Measurements from ENCODE around the gene TES. TPM values are rescaled to one million over a fixed set of nuclear protein-coding genes. Genes with fewer than 3 reads are reported as not detected.

TES gene
- total RNA-seq, 1 donor, result 99.2 TPM

DNA sequence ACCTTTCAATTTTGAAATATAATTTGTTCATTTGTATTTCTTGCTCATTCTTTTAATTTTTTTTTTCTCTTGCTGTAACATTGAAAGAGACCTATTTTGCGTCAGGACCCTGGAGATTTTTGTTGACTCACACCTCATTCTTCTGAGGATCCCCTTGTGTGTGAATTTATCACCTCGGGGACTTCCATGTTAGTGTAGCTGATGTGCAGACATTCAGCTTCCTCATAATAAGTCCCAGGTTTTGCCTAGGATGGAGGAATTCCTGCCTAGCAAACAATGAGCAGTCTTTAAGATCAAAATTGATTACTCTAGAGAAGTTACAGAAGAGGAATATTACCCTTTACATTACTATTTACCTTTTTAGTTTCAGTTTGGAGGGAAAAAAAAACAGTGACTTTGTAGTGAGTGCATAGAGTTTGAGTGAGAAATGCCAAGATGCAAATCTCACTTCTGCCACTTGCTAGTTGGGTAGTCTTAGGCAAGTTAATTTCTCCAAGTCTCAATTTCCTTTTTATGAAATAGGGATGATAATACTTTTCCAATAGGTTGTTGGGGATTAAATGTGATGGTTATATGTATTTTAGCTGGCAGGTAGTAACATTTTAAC is 14.3 kb downstream of the TES start:
- Histone ChIP-seq H3K9me3 (ENCODE audit: low read depth, low read length) (no peaks in the 10 kb centered on the region), H2AFZ (ENCODE audit: low read length) (no peak overlapping the region), H3K4me2 (ENCODE audit: insufficient read depth, low read length) (peak overlapping the region; percentile 12), H4K20me1 (ENCODE audit: insufficient read depth, low read length) (no peaks in the 10 kb centered on the region), H3K4me1 (ENCODE audit: insufficient read depth, low read length) (peaks cover 43% of the 10 kb centered on the region), H3K4me3 (ENCODE audit: insufficient read depth, low read length) (no peak overlapping the region), H3K79me2 (ENCODE audit: insufficient read depth, low read length) (peaks cover 69% of the 10 kb centered on the region), H3K27ac (ENCODE audit: low read depth, low read length) (no peak overlapping the region), H3K27me3 (ENCODE audit: insufficient read depth, low read length) (no peaks in the 10 kb centered on the region), H3K36me3 (ENCODE audit: insufficient read depth, low read length) (no peaks in the 10 kb centered on the region)
- TF ChIP-seq, protein P1, sequence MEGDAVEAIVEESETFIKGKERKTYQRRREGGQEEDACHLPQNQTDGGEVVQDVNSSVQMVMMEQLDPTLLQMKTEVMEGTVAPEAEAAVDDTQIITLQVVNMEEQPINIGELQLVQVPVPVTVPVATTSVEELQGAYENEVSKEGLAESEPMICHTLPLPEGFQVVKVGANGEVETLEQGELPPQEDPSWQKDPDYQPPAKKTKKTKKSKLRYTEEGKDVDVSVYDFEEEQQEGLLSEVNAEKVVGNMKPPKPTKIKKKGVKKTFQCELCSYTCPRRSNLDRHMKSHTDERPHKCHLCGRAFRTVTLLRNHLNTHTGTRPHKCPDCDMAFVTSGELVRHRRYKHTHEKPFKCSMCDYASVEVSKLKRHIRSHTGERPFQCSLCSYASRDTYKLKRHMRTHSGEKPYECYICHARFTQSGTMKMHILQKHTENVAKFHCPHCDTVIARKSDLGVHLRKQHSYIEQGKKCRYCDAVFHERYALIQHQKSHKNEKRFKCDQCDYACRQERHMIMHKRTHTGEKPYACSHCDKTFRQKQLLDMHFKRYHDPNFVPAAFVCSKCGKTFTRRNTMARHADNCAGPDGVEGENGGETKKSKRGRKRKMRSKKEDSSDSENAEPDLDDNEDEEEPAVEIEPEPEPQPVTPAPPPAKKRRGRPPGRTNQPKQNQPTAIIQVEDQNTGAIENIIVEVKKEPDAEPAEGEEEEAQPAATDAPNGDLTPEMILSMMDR (IDR thresholded peaks at IDR 0.05; ENCODE audit: extremely low read depth, low read depth, low read length), result no peak
- DNase-seq (ENCODE audit: insufficient read length, low spot score, missing footprints), result no peak

DNA sequence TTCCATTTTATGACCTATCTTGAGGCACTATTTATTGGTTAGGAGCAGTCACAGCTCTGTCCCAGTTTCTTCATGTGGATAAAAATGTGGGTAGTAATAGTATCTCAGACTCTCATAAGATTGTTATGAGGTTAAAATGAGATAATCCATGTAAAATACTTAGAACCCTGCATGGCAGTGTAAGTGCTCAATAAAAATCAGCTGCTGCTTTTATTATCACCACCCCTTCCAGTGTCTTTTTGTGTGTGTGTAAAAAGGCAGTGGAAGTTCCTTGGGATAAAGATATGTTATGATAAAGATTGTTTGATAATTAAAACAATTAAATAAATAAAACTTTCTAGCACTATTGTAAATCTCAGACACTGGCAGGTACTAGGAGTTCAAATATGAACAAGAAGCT is 15.5 kb downstream of the TES start:
- H3K27ac ChIP-seq (ENCODE audit: low read depth, low read length), result no peak overlapping the region
- no peak overlapping the region for H2AFZ ChIP-seq (ENCODE audit: low read length)
- H4K20me1 ChIP-seq (ENCODE audit: insufficient read depth, low read length), result no peaks in the 10 kb centered on the region
- peaks cover 55% of the 10 kb centered on the region for H3K4me1 ChIP-seq (ENCODE audit: insufficient read depth, low read length)
- H3K79me2 ChIP-seq (ENCODE audit: insufficient read depth, low read length), result peaks cover 67% of the 10 kb centered on the region
- TF ChIP-seq, protein P1 (IDR thresholded peaks at IDR 0.05; ENCODE audit: extremely low read depth, low read depth, low read length), result no peak
- DNase-seq (ENCODE audit: insufficient read length, low spot score, missing footprints), result no peak
- H3K27me3 ChIP-seq (ENCODE audit: insufficient read depth, low read length), result no peaks in the 10 kb centered on the region
- H3K9me3 ChIP-seq (ENCODE audit: low read depth, low read length), result no peaks in the 10 kb centered on the region
- no peak overlapping the region for H3K4me2 ChIP-seq (ENCODE audit: insufficient read depth, low read length)
- no peak overlapping the region for H3K4me3 ChIP-seq (ENCODE audit: insufficient read depth, low read length)
- H3K36me3 ChIP-seq (ENCODE audit: insufficient read depth, low read length), result no peaks in the 10 kb centered on the region

DNA sequence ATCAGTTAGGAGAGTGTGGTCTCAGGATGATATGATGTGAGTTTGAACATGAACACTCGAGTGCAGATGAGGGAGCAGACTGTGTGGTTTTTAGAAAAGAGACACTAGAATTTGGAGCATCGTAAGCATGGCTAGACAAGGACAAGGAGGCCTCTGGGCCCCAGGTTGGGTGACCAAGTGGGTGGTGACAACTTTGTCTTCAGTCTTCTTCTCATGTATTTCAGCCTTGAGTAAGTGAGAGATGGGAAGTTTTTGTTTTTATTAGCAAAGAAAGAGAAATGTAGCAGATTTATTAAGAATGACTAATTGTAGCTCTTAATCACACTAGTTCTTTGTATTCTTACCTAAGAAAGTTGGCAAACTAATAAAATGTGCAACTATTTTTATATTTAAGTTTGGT is 16.3 kb downstream of the TES start:
- peaks cover 63% of the 10 kb centered on the region for H3K4me1 ChIP-seq (ENCODE audit: insufficient read depth, low read length)
- H3K79me2 ChIP-seq (ENCODE audit: insufficient read depth, low read length), result peaks cover 69% of the 10 kb centered on the region
- H3K4me3 ChIP-seq (ENCODE audit: insufficient read depth, low read length), result no peak overlapping the region
- H3K9me3 ChIP-seq (ENCODE audit: low read depth, low read length), result no peaks in the 10 kb centered on the region
- H3K27me3 ChIP-seq (ENCODE audit: insufficient read depth, low read length), result no peaks in the 10 kb centered on the region
- no peak overlapping the region for H2AFZ ChIP-seq (ENCODE audit: low read length)
- peak overlapping the region; percentile 17 for H3K4me2 ChIP-seq (ENCODE audit: insufficient read depth, low read length)
- no peaks in the 10 kb centered on the region for H3K36me3 ChIP-seq (ENCODE audit: insufficient read depth, low read length)
- peak; percentile 1 for DNase-seq (ENCODE audit: insufficient read length, low spot score, missing footprints)
- peak overlapping the region; percentile 69 for H3K27ac ChIP-seq (ENCODE audit: low read depth, low read length)
- TF ChIP-seq, protein P1 (IDR thresholded peaks at IDR 0.05; ENCODE audit: extremely low read depth, low read depth, low read length), result no peak
- no peaks in the 10 kb centered on the region for H4K20me1 ChIP-seq (ENCODE audit: insufficient read depth, low read length)

DNA sequence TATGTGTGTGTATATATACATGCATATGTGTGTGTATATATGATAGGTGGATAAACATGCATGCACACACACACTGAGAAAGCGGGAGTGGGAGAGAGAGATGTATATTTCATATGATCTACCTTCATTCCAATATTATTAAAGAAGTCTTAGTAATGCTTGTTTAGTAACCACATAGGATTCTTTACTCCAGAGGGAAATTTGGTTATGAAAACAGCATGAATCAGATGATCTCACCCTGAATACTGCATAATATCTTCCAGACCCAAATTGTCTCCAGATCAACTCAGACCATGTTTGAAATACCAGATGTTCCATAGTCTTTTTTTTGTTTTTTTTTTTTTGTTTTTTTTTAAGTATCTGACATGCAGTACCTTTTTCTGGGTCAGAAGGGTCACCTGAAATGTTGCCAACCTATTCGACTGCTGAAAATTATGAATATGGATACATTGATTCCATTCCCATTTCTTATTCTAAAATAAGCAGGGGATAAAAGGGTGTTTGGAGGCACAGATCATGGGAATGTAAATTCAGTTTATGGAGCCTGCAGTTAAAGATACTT is 17.4 kb downstream of the TES start:
- Histone ChIP-seq H3K4me3 (ENCODE audit: insufficient read depth, low read length) (no peak overlapping the region), H4K20me1 (ENCODE audit: insufficient read depth, low read length) (no peaks in the 10 kb centered on the region), H3K27me3 (ENCODE audit: insufficient read depth, low read length) (no peaks in the 10 kb centered on the region), H3K9me3 (ENCODE audit: low read depth, low read length) (no peaks in the 10 kb centered on the region), H3K79me2 (ENCODE audit: insufficient read depth, low read length) (peaks cover 58% of the 10 kb centered on the region), H2AFZ (ENCODE audit: low read length) (no peak overlapping the region), H3K4me1 (ENCODE audit: insufficient read depth, low read length) (peaks cover 71% of the 10 kb centered on the region), H3K27ac (ENCODE audit: low read depth, low read length) (peak overlapping the region; percentile 85), H3K36me3 (ENCODE audit: insufficient read depth, low read length) (no peaks in the 10 kb centered on the region), H3K4me2 (ENCODE audit: insufficient read depth, low read length) (peak overlapping the region; percentile 37)
- DNase-seq (ENCODE audit: insufficient read length, low spot score, missing footprints), result no peak
- TF ChIP-seq, protein P1 (IDR thresholded peaks at IDR 0.05; ENCODE audit: extremely low read depth, low read depth, low read length), result no peak

Measured in osteoblast (primary cell).